ENCODE data around the gene IL21.

Gene IL21

DNA sequence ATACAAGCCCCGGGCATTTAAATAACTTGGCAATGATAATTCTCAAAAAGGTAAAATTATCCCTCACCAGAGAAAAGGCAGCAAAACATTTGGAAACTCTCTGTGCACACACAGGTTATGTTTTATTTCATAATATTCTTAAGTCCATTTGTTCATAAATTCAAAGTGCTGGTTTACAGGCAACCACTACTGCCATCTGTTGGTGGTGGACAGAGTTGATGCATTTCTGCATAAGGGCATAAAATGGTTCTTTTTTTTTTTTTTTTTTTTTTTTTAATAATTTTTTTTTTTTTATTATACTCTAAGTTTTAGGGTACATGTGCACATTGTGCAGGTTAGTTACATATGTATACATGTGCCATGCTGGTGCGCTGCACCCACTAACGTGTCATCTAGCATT, 31.5 kb upstream of the IL21 start:
- no peak for TF ChIP-seq POLR2A (IDR thresholded peaks at IDR 0.05; ENCODE audit: low read depth, low read length)
- no peak for DNase-seq (ENCODE audit: insufficient read length, low spot score)
- FAIRE-seq = no peak

- DNase-seq (ENCODE audit: insufficient read length, low spot score) = no peak
- TF ChIP-seq POLR2A (IDR thresholded peaks at IDR 0.05; ENCODE audit: low read depth, low read length) = no peak
- FAIRE-seq = no peak
Observed at GRCh38 chr4:122650148-122650547, 29.3 kb upstream of the IL21 start.

DNA sequence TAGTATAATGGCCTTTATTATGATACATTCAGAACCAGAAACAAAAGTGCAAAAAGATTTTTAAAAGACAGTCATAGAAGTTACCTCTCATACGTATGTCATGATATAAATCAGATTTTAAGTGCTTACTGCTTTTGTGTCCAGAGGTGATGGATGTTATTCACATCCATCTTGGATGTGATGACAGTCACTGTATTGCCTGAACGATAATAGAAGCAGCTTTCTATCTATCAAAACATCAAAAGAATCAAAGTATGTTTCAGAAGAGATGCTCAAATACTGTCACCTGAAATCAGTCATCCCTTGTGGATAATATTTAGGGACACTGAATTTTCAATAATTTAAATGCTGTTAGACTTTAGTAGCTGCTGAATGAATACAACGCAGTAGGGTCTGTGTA, 26.8 kb upstream of the IL21 start:
- no peak for DNase-seq (ENCODE audit: insufficient read length, low spot score)
- TF ChIP-seq POLR2A (IDR thresholded peaks at IDR 0.05; ENCODE audit: low read depth, low read length) = no peak
- FAIRE-seq = no peak

- FAIRE-seq (no peak), DNase-seq (ENCODE audit: insufficient read length, low spot score) (no peak)
- no peak for TF ChIP-seq POLR2A (IDR thresholded peaks at IDR 0.05; ENCODE audit: low read depth, low read length)
Observed at GRCh38 chr4:122643257-122643656, 22.4 kb upstream of the IL21 start.

DNA sequence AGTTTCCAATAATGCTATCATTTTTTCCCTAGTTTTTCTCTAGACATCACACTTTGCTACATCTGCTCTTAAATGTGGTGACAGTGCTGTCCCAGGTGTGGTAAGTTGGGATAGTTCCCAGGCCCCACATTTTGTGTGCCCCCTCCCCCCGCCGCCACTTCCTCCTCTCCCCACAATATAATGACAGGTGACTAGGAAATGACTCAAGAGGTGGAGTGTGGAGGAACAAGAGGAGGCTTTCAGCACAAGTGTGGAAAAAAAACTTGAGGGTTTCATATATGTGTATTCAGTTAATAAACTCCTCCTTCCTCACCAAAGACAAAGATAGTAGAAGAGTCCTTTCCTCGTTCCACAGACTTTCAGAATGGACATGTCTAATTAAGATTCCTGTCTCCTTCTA, 18.3 kb upstream of the IL21 start:
- DNase-seq (ENCODE audit: insufficient read length, low spot score) (no peak), FAIRE-seq (peak; percentile 36)
- TF ChIP-seq POLR2A (IDR thresholded peaks at IDR 0.05; ENCODE audit: low read depth, low read length) = no peak

DNA sequence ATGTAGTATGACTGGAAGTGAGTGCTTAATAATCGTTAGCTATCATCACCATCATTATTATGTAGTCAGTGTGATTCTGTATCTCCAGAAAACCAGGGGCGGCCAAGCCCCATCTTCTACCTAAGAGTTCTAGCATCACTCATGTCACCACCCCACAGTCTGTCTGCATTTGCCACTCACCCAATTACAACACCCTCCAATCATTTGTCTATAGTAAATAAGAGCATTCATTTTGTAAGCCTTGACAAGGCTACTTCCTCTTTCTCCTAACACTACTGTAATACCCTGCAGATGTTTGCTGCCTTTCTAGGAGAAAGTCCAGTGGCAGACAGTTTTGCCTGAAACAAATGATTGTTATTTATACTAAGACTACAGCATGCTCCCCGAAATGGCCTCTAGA, 15.8 kb upstream of the IL21 start:
- TF ChIP-seq POLR2A (IDR thresholded peaks at IDR 0.05; ENCODE audit: low read depth, low read length) = no peak
- DNase-seq (ENCODE audit: insufficient read length, low spot score) (no peak), FAIRE-seq (no peak)

GRCh38 chr4:122635205-122635604, 14.3 kb upstream of the IL21 start:
- DNase-seq (ENCODE audit: insufficient read length, low spot score) (no peak), FAIRE-seq (no peak)

GRCh38 chr4:122633211-122633610, 12.3 kb upstream of the IL21 start:
- FAIRE-seq = no peak
- TF ChIP-seq POLR2A (IDR thresholded peaks at IDR 0.05; ENCODE audit: low read depth, low read length) = no peak
- no peak for DNase-seq (ENCODE audit: insufficient read length, low spot score)

More at GRCh38 chr4:122635205-122635604, 14.3 kb upstream of the IL21 start:
- TF ChIP-seq POLR2A (IDR thresholded peaks at IDR 0.05; ENCODE audit: low read depth, low read length) = no peak

- DNase-seq (ENCODE audit: insufficient read length, low spot score) = no peak
- TF ChIP-seq POLR2A (IDR thresholded peaks at IDR 0.05; ENCODE audit: low read depth, low read length) = no peak
- peak; percentile 27 for FAIRE-seq
Observed at GRCh38 chr4:122632396-122633143, 11.7 kb upstream of the IL21 start.

- FAIRE-seq (no peak), DNase-seq (ENCODE audit: insufficient read length, low spot score) (no peak)
- no peak for TF ChIP-seq POLR2A (IDR thresholded peaks at IDR 0.05; ENCODE audit: low read depth, low read length)
Observed at GRCh38 chr4:122625156-122625555, 4.3 kb upstream of the IL21 start.

- DNase-seq (ENCODE audit: insufficient read length, low spot score) (no peak), FAIRE-seq (no peak)
- no peak for TF ChIP-seq POLR2A (IDR thresholded peaks at IDR 0.05; ENCODE audit: low read depth, low read length)
Observed at GRCh38 chr4:122624205-122624604, 3.3 kb upstream of the IL21 start.

- no peak for TF ChIP-seq POLR2A (IDR thresholded peaks at IDR 0.05; ENCODE audit: low read depth, low read length)
- no peak for FAIRE-seq
- no peak for DNase-seq (ENCODE audit: insufficient read length, low spot score)
Observed at GRCh38 chr4:122623637-122624166, 2.8 kb upstream of the IL21 start.

- TF ChIP-seq POLR2A (IDR thresholded peaks at IDR 0.05; ENCODE audit: low read depth, low read length) = no peak
- FAIRE-seq (no peak), DNase-seq (ENCODE audit: insufficient read length, low spot score) (no peak)
Observed at GRCh38 chr4:122622400-122622799, 1.5 kb upstream of the IL21 start.

DNA sequence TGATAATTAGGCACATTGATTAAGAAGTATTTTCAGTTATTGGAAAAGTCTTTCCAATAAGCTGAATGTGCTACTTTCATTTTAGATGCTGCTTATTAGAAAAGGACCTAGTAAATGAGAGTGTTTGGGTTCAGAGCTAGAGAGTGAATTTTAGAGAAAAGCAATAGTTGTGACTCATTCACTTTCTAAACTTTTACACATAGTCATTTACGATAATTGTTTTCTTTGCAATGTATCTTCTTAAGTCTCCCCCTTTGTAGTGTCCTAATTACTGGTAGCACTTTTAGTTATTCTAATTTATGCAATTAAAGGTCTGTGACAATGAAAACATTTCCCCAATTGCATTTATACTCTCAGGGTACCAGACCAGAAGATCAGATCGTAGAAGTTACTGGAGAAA, 1.3 kb downstream of the IL21 start:
- no peak for DNase-seq (ENCODE audit: insufficient read length, low spot score)
- no peak for FAIRE-seq
- TF ChIP-seq POLR2A (IDR thresholded peaks at IDR 0.05; ENCODE audit: low read depth, low read length) = no peak

Measured in H54 (cell line).